HCT116 (cell line): ENCODE results near the gene EYA4. TPM values are rescaled to one million over a fixed set of nuclear protein-coding genes. Genes with fewer than 3 reads are reported as not detected.

Experiments used
- ATAC-seq: fragments of 200-7000 bp; cut with Tn5 transposase; 2 replicates; pipeline ENCODE4 v1.9.1; 2020; ENCODE audit warnings: mild to moderate bottlenecking, moderate library complexity
- BruUV-seq: library from RNA; stranded (reverse); fragments of 400-500 nt; replicated peaks from 2 replicates; lab custom pipeline; 2021; lab: Mats Ljungman, UMichigan
- CTCF ChIA-PET: fragments of 300-600 bp; sonication (Branson Sonifier 250); formaldehyde crosslinking; loops from one replicate; lab custom pipeline; 2021; ENCODE audit warnings: antibody characterized with exemption; lab: Charles Lee
- POLR2A ChIA-PET: fragments of 300-600, 350-600 bp; sonication (Branson Sonifier 250); formaldehyde crosslinking; loops from one replicate; lab custom pipeline; 2021; ENCODE audit warnings: antibody characterized with exemption; lab: Charles Lee
- RAD21 ChIA-PET, 2 experiments: fragments of 300-600 bp; sonication (Branson Sonifier 250); formaldehyde crosslinking; loops; one replicate each; lab custom pipeline; 2023; ENCODE audit warnings: low total read pairs in 2 of 2; ENCODE audit not compliant: uncharacterized antibody in 2 of 2, unreplicated experiment in 2 of 2, low non-redundant PET in 1 of 2; lab: Charles Lee
- DNase-seq: peaks from one replicate; pipeline ENCODE4 v3.0.0-alpha.2; 2010; ENCODE audit warnings: low read depth, low spot score
- H2AFZ ChIP-seq: fragments of 200-600 bp; shearing (Covaris generic), sonication (generic); 2 replicates; pipeline ENCODE4 v1.6.1; 2017; ENCODE audit warnings: low read depth, mixed run types, mixed read lengths, antibody characterized with exemption, low read length; ENCODE audit not compliant: poor library complexity, severe bottlenecking
- H3K27ac ChIP-seq: 2 replicates; pipeline ENCODE4 v1.5.1; 2012; ENCODE audit warnings: low read depth, low read length
- H3K27me3 ChIP-seq: fragments of 200-600 bp; sonication (generic); 2 replicates; pipeline ENCODE4 v1.6.1; 2016; ENCODE audit warnings: mixed run types, low read length, mixed read lengths; ENCODE audit not compliant: insufficient read depth
- H3K36me3 ChIP-seq, 2 experiments: fragments of 200-500 bp in 1 of 2; fragments of 200-600 bp in 1 of 2; sonication (Bioruptor generic) in 1 of 2; sonication (generic) in 1 of 2; 2 replicates each; pipeline versions ENCODE4 v1.5.1 to v1.6.1; 2014 to 2016; ENCODE audit warnings: low read length in 2 of 2, inconsistent platforms in 1 of 2, mixed read lengths in 1 of 2, mixed run types in 1 of 2; ENCODE audit not compliant: insufficient read depth in 2 of 2, control insufficient read depth in 1 of 2
- H3K4me1 ChIP-seq, 2 experiments: fragments of 200-600 bp in 1 of 2; sonication (generic) in 1 of 2; 2 replicates each; pipeline versions ENCODE4 v1.5.1 to v1.6.1; 2012 to 2017; ENCODE audit warnings: low read length in 2 of 2, inconsistent platforms in 1 of 2, mild to moderate bottlenecking in 1 of 2, mixed read lengths in 1 of 2, mixed run types in 1 of 2, moderate library complexity in 1 of 2; ENCODE audit not compliant: insufficient read depth in 2 of 2, control insufficient read depth in 1 of 2
- H3K4me2 ChIP-seq: fragments of 200-600 bp; sonication (generic); 2 replicates; pipeline ENCODE4 v1.6.1; 2017; ENCODE audit warnings: mixed run types, low read length, mixed read lengths
- H3K4me3 ChIP-seq, 2 experiments: fragments of 200-600 bp in 1 of 2; sonication (generic) in 1 of 2; replicated peaks in 1 of 2; 2 replicates each; pipeline ENCODE4 v1.5.1; 2011 to 2016; ENCODE audit warnings: low read length in 2 of 2, control low read depth in 1 of 2, low read depth in 1 of 2, mild to moderate bottlenecking in 1 of 2, mixed read lengths in 1 of 2, mixed run types in 1 of 2
- H3K79me2 ChIP-seq: fragments of 200-600 bp; sonication (generic); 2 replicates; pipeline ENCODE4 v1.6.1; 2017; ENCODE audit warnings: mild to moderate bottlenecking, mixed run types, low read length, moderate library complexity, mixed read lengths; ENCODE audit not compliant: insufficient read depth
- H3K9ac ChIP-seq: fragments of 200-600 bp; sonication (generic); 2 replicates; pipeline ENCODE4 v1.6.1; 2016; ENCODE audit warnings: low read length, mixed read lengths
- H3K9me2 ChIP-seq: fragments of 200-600 bp; sonication (generic), shearing (Covaris generic); 2 replicates; pipeline ENCODE4 v1.6.1; 2017; ENCODE audit warnings: mixed run types, mild to moderate bottlenecking, moderate library complexity; ENCODE audit not compliant: insufficient read depth
- H3K9me3 ChIP-seq, 2 experiments: fragments of 200-500 bp in 1 of 2; fragments of 200-600 bp in 1 of 2; sonication (Bioruptor generic) in 1 of 2; sonication (generic) in 1 of 2; 2 replicates each; pipeline ENCODE4 v1.6.1; 2014 to 2017; ENCODE audit warnings: low read length in 2 of 2, mixed read lengths in 2 of 2, inconsistent platforms in 1 of 2, low read depth in 1 of 2, mild to moderate bottlenecking in 1 of 2, mixed run types in 1 of 2, moderate library complexity in 1 of 2; ENCODE audit not compliant: control insufficient read depth in 1 of 2, insufficient read depth in 1 of 2
- H4K20me1 ChIP-seq: fragments of 200-600 bp; sonication (generic), shearing (Covaris generic); 2 replicates; pipeline ENCODE4 v1.6.1; 2017; ENCODE audit warnings: mixed run types, mild to moderate bottlenecking, moderate library complexity; ENCODE audit not compliant: insufficient read depth
- ELF1 ChIP-seq: IDR thresholded peaks from 2 replicates; pipeline ENCODE4 v1.6.1; 2012; ENCODE audit warnings: low read depth, borderline replicate concordance
- SIN3A ChIP-seq: IDR thresholded peaks from 2 replicates; pipeline ENCODE4 v1.6.1; 2012; ENCODE audit warnings: low read depth
- SP1 ChIP-seq: IDR thresholded peaks from 2 replicates; pipeline ENCODE4 v1.6.1; 2012; ENCODE audit warnings: low read depth
- SRF ChIP-seq: IDR thresholded peaks from 2 replicates; pipeline ENCODE4 v1.6.1; 2012; ENCODE audit warnings: low read depth
- TCF7L2 ChIP-seq: IDR thresholded peaks from 2 replicates; pipeline ENCODE4 v1.7.0; 2011; ENCODE audit warnings: borderline replicate concordance, inconsistent platforms; ENCODE audit not compliant: insufficient read depth, insufficient read length; ENCODE audit errors: extremely low read depth
- ZFX ChIP-seq: fragments of 450-650 bp; IDR thresholded peaks from 2 replicates; pipeline ENCODE4 v1.6.1; 2017
- intact Hi-C: fragments of 100-400 bp; cut with micrococcal nuclease; formaldehyde crosslinking; loops from 2 replicates; pipeline ENCODE4 v1.10.0; 2022
- total RNA-seq: library from RNA; stranded (reverse); gene quantifications from one replicate; pipeline ENCODE4 v1.2.1, GENCODE V29; 2021; ENCODE audit not compliant: unreplicated experiment
- TF ChIP-seq, protein P1 (sequence below): IDR thresholded peaks from 2 replicates; pipeline ENCODE4 v1.6.1; 2011; ENCODE audit warnings: mild to moderate bottlenecking, low read length, moderate library complexity; ENCODE audit not compliant: insufficient replicate concordance; ENCODE audit errors: extremely low read depth
- TF ChIP-seq, protein P2 (sequence below), 3 experiments: fragments of 200-600 bp in 1 of 3; sonication (generic) in 1 of 3; IDR thresholded peaks in 2 of 3; conservative IDR thresholded peaks in 1 of 3; 2 replicates each; pipeline ENCODE4 v1.5.1; 2012 to 2017; ENCODE audit warnings: low read depth in 2 of 3, low read length in 2 of 3, antibody characterized with exemption in 1 of 3, borderline replicate concordance in 1 of 3, control low read depth in 1 of 3, mild to moderate bottlenecking in 1 of 3, mixed read lengths in 1 of 3, mixed run types in 1 of 3, moderate library complexity in 1 of 3; ENCODE audit not compliant: insufficient read depth in 1 of 3
- TF ChIP-seq, protein P3 (sequence below): IDR thresholded peaks from 2 replicates; pipeline ENCODE4 v1.6.1; 2012; ENCODE audit warnings: low read depth

The EYA4 gene
- total RNA-seq, 1 experiment from 2014 or later = not detected

DNA sequence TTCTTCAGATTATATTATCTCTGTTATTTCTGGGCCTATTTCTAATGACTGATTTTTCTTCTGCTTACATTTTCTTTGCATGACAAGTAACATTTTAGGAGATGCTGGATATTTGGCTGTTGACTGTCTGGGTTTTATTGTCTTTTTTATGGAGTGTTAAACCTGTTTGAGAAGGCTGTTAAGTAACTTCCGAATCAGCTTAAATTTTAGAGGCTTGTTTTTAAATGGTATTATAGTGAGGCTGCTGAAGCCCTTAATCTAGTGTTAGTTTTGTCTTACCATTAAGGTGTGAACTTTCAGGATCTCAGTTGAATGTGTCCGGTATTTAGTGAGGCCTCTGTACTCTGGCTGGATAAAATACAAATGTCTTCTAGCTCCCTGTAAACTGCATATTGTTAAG lies 109.8 kb downstream of the EYA4 start:
- no TSS peak for BruUV-seq
- intact Hi-C loops = no loop called here
- no peaks in the 10 kb centered on the region for H3K4me1 ChIP-seq
- no peaks in the 10 kb centered on the region for H3K36me3 ChIP-seq
- DNase-seq = no peak
- peaks cover 6% of the 10 kb centered on the region; the same call in 1 of the 2 replicates for H3K27me3 ChIP-seq
- no peaks in the 10 kb centered on the region for H4K20me1 ChIP-seq
- no peak overlapping the region for H3K9ac ChIP-seq
- ChIA-PET POLR2A (no interaction called here), CTCF (no interaction called here), RAD21 (no interaction called here)
- H3K9me3 ChIP-seq = no peaks in the 10 kb centered on the region
- H3K4me3 ChIP-seq = no peak overlapping the region
- no peak for TF ChIP-seq SIN3A
- TF ChIP-seq, protein P1, sequence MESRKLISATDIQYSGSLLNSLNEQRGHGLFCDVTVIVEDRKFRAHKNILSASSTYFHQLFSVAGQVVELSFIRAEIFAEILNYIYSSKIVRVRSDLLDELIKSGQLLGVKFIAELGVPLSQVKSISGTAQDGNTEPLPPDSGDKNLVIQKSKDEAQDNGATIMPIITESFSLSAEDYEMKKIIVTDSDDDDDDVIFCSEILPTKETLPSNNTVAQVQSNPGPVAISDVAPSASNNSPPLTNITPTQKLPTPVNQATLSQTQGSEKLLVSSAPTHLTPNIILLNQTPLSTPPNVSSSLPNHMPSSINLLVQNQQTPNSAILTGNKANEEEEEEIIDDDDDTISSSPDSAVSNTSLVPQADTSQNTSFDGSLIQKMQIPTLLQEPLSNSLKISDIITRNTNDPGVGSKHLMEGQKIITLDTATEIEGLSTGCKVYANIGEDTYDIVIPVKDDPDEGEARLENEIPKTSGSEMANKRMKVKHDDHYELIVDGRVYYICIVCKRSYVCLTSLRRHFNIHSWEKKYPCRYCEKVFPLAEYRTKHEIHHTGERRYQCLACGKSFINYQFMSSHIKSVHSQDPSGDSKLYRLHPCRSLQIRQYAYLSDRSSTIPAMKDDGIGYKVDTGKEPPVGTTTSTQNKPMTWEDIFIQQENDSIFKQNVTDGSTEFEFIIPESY = no peak
- TF ChIP-seq ELF1 = no peak
- TF ChIP-seq ZFX = no peak
- H2AFZ ChIP-seq = no peak overlapping the region
- no peaks in the 10 kb centered on the region for H3K9me2 ChIP-seq
- no peak for ATAC-seq
- no peaks in the 10 kb centered on the region for H3K79me2 ChIP-seq
- H3K4me2 ChIP-seq = no peak overlapping the region
- H3K27ac ChIP-seq = no peak overlapping the region

DNA sequence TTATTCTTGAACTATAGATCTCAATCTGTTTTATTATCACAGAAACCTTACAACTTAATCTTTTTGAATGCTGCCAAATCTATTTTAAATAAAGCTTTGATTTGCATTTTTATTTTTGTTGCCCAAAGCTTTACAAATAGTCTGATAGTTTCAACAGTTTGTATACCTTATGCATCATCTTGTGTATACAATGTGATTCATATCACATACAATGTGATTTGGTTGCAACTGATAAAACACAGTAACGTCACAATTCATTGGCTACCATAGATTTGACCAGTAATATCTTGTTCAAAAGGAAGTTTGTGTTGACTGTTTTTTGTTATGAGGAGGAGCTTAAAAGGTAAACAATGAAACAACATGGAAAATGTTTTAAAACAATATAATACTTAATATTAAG lies 110.9 kb downstream of the EYA4 start:
- BruUV-seq = no TSS peak
- ChIA-PET CTCF (no interaction called here), RAD21 (no interaction called here), POLR2A (no interaction called here)
- Histone ChIP-seq H3K9me3 (no peaks in the 10 kb centered on the region), H3K36me3 (no peaks in the 10 kb centered on the region), H4K20me1 (no peaks in the 10 kb centered on the region), H3K4me3 (no peak overlapping the region), H3K9me2 (no peaks in the 10 kb centered on the region), H3K27ac (no peak overlapping the region), H3K4me2 (no peak overlapping the region), H3K27me3 (no peaks in the 10 kb centered on the region), H2AFZ (no peak overlapping the region), H3K4me1 (no peaks in the 10 kb centered on the region), H3K9ac (no peak overlapping the region), H3K79me2 (no peaks in the 10 kb centered on the region)
- no peak for DNase-seq
- intact Hi-C loops = no loop called here
- no peak for ATAC-seq
- TF ChIP-seq TCF7L2 (no peak), ELF1 (no peak), ZFX (no peak), SRF (no peak), SP1 (no peak), SIN3A (no peak)
- TF ChIP-seq, protein P1 = no peak
- TF ChIP-seq, protein P2, sequence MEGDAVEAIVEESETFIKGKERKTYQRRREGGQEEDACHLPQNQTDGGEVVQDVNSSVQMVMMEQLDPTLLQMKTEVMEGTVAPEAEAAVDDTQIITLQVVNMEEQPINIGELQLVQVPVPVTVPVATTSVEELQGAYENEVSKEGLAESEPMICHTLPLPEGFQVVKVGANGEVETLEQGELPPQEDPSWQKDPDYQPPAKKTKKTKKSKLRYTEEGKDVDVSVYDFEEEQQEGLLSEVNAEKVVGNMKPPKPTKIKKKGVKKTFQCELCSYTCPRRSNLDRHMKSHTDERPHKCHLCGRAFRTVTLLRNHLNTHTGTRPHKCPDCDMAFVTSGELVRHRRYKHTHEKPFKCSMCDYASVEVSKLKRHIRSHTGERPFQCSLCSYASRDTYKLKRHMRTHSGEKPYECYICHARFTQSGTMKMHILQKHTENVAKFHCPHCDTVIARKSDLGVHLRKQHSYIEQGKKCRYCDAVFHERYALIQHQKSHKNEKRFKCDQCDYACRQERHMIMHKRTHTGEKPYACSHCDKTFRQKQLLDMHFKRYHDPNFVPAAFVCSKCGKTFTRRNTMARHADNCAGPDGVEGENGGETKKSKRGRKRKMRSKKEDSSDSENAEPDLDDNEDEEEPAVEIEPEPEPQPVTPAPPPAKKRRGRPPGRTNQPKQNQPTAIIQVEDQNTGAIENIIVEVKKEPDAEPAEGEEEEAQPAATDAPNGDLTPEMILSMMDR (IDR thresholded peaks at IDR 0.05 in 2 of 3, conservative IDR thresholded peaks at IDR 0.05 in 1 of 3; ENCODE audit: borderline replicate concordance in 1 of 3, insufficient read depth in 1 of 3, low read depth in 2 of 3, low read length in 2 of 3) = no peak
- TF ChIP-seq, protein P3, sequence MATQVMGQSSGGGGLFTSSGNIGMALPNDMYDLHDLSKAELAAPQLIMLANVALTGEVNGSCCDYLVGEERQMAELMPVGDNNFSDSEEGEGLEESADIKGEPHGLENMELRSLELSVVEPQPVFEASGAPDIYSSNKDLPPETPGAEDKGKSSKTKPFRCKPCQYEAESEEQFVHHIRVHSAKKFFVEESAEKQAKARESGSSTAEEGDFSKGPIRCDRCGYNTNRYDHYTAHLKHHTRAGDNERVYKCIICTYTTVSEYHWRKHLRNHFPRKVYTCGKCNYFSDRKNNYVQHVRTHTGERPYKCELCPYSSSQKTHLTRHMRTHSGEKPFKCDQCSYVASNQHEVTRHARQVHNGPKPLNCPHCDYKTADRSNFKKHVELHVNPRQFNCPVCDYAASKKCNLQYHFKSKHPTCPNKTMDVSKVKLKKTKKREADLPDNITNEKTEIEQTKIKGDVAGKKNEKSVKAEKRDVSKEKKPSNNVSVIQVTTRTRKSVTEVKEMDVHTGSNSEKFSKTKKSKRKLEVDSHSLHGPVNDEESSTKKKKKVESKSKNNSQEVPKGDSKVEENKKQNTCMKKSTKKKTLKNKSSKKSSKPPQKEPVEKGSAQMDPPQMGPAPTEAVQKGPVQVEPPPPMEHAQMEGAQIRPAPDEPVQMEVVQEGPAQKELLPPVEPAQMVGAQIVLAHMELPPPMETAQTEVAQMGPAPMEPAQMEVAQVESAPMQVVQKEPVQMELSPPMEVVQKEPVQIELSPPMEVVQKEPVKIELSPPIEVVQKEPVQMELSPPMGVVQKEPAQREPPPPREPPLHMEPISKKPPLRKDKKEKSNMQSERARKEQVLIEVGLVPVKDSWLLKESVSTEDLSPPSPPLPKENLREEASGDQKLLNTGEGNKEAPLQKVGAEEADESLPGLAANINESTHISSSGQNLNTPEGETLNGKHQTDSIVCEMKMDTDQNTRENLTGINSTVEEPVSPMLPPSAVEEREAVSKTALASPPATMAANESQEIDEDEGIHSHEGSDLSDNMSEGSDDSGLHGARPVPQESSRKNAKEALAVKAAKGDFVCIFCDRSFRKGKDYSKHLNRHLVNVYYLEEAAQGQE = no peak
